ENCODE data around the gene POLD4. TPM values are rescaled to one million over a fixed set of nuclear protein-coding genes. Genes with fewer than 3 reads are reported as not detected.

The POLD4 gene
- total RNA-seq, 4 donors from 2014 or later = 74.3 to 329 (median 272) TPM

DNA sequence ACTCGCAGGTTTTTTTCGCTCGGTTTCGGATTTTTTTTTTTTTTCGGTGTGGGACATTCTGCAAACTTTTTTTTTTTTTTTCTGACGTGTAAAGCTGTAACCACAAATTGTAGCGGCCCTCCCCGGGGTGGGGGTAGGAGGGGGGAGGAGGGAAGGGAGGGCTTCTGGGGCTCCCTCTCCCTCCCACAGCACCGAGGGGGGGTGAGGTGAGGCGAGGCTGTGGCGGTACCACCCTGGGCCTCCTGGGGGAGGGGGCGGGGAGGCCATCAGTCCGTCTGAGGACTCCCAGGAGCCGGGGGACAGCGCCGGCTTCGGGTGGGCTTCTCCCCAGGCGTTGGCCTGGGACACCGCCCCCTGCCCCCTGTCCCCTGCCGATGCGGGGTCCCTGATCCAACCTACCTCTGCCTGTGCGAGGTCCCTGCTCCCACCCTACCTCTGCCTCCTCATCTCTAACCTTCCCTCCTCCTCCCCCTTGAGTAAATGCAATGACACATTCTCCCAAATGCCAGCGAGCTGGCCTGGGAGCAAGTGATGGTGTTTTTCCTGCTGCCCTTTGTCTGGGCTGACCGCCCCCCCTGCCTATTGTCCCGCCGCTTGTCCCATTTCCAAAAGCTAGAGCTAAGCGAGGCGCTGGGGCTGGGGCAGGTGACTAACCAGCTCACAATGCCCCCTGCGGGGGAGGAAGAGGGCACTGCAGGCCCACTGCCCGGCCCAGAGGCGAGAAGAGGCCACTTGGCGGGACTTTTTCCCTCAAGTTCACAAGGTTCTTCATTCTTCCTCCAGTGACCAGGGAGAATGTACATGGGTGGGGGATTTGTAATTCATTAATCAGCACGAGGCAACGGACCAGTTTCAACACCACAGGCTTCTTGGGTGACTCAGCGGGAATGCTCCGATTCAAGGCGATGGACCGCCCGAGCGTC is 20.6 kb upstream of the POLD4 start:
- Histone ChIP-seq H3K4me3 (peak overlapping the region; percentile 79 to 95 (median 89)), H3K27me3 (no peaks in the 10 kb centered on the region), H3K36me3 (no peaks in the 10 kb centered on the region), H3K27ac (peak overlapping the region; percentile 90 to 96 (median 94)), H3K4me1 (peaks cover 3 to 56% (median 24%) of the 10 kb centered on the region in 4 donors), H3K9me3 (no peaks in the 10 kb centered on the region)
- peak in 1 of 2 donors; percentile 27 for TF ChIP-seq POLR2A (IDR thresholded peaks at IDR 0.05)
- TF ChIP-seq, protein P1, sequence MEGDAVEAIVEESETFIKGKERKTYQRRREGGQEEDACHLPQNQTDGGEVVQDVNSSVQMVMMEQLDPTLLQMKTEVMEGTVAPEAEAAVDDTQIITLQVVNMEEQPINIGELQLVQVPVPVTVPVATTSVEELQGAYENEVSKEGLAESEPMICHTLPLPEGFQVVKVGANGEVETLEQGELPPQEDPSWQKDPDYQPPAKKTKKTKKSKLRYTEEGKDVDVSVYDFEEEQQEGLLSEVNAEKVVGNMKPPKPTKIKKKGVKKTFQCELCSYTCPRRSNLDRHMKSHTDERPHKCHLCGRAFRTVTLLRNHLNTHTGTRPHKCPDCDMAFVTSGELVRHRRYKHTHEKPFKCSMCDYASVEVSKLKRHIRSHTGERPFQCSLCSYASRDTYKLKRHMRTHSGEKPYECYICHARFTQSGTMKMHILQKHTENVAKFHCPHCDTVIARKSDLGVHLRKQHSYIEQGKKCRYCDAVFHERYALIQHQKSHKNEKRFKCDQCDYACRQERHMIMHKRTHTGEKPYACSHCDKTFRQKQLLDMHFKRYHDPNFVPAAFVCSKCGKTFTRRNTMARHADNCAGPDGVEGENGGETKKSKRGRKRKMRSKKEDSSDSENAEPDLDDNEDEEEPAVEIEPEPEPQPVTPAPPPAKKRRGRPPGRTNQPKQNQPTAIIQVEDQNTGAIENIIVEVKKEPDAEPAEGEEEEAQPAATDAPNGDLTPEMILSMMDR (IDR thresholded peaks at IDR 0.05) = peak; percentile 24 to 65 (median 54)
- DNase-seq = peak; percentile 79 to 92 (median 87)

DNA sequence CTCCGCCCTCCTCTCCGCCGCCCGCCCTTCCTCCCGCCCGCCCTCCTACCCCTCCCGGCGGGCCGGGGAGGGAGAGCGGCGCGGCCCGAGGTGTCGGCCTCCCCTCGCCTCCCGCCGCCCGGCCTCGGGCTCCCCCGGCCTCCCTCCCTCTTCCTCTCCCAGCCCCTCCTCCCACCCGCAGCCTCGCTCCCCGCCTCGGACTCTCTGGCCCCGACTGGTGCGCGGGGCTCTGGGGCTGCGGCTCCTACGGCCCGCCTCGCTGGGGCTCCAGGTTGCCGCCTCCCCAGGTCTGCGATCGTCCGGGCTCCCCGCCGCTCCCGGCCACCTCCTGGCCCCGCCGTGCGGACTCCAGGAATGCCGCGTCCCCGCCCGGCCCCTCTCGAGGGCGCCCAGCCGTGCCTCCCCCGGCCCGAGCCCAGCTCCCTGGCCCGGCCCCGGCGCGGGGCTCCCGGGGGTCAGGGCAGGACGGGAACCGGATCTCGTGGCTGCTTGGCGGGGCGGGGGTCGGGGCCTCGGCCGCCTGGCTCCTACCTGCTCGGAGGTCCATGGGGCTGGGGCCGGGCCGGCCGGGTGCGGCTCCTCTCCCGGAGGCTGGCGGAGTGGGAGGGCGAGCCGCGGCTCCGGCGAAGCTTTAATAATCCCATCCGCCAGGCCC is 19.8 kb upstream of the POLD4 start, which contains the start of gene CLCF1:
Gene CLCF1 (minus strand): TSS at position 606 of the 655 bp plus-strand sequence. CDS start 59 bp downstream, at position 547.
- Histone ChIP-seq H3K4me3 (peak within 1 kb of the TSS; percentile 79 to 95 (median 89)), H3K27me3 (no peaks in the 10 kb centered on the region), H3K4me1 (peaks cover 3 to 56% (median 26%) of the 10 kb centered on the region in 4 donors), H3K36me3 (no peaks in the 10 kb centered on the region), H3K27ac (peak within 1 kb of the TSS; percentile 90 to 96 (median 94)), H3K9me3 (no peaks in the 10 kb centered on the region)
- TF ChIP-seq, protein P1 (IDR thresholded peaks at IDR 0.05) = no peak
- peak in 1 of 2 donors; percentile 8 for TF ChIP-seq POLR2A (IDR thresholded peaks at IDR 0.05)
- peak; percentile 49 to 81 (median 76) for DNase-seq

DNA sequence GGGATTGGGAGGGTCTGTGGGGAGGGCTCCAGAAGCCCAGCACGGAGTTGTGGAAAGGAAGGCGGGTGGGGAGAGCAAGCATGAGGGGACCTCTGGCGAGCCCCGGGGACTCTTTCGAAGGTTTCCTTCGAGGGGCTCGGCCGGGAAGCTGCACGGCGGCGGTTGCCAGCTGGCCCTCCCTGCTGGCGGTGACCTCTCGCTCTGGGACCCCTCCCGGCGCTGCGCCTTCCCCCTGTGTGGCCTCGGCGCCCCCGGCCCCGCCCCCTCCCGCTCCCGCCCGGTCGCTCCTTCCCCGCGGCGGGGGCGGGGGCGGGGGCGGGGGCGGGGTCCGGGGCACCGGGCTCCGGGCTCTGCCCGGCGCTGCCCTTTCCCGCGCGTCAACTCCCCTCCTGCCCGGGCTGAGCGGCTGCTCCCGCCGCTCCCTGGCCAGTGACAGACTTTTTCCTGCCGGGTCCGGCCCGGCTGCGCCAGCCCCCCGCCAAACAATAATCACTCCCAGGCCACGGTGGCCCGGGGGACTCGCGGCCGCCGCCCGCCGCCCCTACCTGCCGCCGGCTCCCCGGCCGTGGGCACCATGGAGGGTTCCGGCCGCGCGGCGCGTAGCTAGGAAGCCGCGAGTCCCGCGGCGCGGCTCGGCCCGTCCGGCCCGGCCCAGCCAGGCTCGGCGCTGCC is 19.1 kb upstream of the POLD4 start:
- TF ChIP-seq, protein P1 (IDR thresholded peaks at IDR 0.05) = no peak
- TF ChIP-seq POLR2A (IDR thresholded peaks at IDR 0.05) = no peak
- peak overlapping the region; percentile 79 to 95 (median 89) for H3K4me3 ChIP-seq
- H3K27me3 ChIP-seq = no peaks in the 10 kb centered on the region
- H3K9me3 ChIP-seq = no peaks in the 10 kb centered on the region
- peak in 2 of 3 donors; percentile 57 to 68 for DNase-seq
- peaks cover 3 to 60% (median 26%) of the 10 kb centered on the region in 4 donors for H3K4me1 ChIP-seq
- peak overlapping the region; percentile 90 to 96 (median 94) for H3K27ac ChIP-seq
- no peaks in the 10 kb centered on the region for H3K36me3 ChIP-seq

DNA sequence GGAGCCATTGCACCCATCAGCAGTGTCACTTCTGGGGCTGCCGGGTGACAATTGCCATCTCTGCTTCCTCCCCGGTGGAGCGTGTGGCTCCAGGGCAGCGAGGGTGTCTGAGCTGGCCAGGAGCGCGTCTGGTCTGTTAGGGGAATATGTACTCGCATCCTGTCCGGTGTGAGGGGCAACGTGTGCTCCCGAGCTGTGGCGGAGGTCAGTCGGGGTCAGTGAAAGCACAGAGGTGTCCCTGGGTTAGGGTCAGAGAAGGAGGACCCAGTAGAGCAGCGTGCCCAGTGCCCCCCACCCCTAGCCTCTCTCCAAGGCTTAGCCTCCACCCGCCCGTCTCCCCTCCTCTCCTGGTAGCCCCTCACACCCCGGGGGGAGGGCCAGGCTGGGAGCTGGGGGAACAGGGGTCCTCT is 18.6 kb upstream of the POLD4 start:
- Histone ChIP-seq H3K27me3 (no peaks in the 10 kb centered on the region), H3K4me1 (peaks cover 3 to 66% (median 27%) of the 10 kb centered on the region in 4 donors), H3K36me3 (no peaks in the 10 kb centered on the region), H3K27ac (peak overlapping the region; percentile 90 to 96 (median 94)), H3K4me3 (peak overlapping the region; percentile 79 to 95 (median 89)), H3K9me3 (no peaks in the 10 kb centered on the region)
- no peak for DNase-seq
- TF ChIP-seq POLR2A (IDR thresholded peaks at IDR 0.05) = no peak
- TF ChIP-seq, protein P1 (IDR thresholded peaks at IDR 0.05) = no peak
